ENCODE data around the gene EGFL8. TPM values are rescaled to one million over a fixed set of nuclear protein-coding genes. Genes with fewer than 3 reads are reported as not detected.

EGFL8 gene
- total and polyA plus RNA-seq, 9 of the 15 experiments (the other 6 are each of a cell fraction or from before 2014, with no cell fraction given), result 2.2 to 47.4 (median 14.2) TPM

DNA sequence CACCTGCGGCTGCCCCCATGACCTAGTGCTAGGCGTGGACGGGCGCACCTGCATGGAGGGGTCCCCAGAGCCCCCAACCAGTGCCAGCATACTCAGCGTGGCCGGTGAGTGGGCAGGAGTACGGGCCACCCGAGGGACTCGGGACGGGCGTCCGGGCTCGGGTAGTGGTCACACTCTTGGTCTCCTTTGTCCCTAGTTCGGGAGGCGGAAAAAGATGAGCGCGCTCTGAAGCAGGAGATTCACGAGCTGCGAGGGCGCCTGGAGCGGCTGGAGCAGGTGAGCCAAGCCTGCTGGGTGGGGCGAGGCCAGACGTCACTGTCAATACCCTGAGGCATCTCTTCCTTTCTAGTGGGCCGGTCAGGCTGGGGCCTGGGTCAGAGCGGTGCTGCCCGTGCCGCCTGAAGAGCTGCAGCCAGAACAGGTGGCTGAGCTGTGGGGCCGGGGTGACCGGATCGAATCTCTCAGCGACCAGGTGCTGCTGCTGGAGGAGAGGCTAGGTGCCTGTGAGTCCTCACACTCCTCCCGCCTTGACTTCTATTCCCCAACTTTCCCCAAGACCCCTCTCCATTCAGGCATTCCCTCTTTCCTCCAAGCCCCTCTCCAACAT, 2.9 kb downstream of the EGFL8 start:
- Histone ChIP-seq H3K9ac (ENCODE audit: insufficient read depth in 1 of 2, low read depth in 2 of 2, low read length in 2 of 2) (peak overlapping the region; percentile 53 to 88), H4K20me1 (replicated peaks; ENCODE audit: control insufficient read depth, insufficient read depth, low read length) (no peaks in the 10 kb centered on the region), H3K9me1 (ENCODE audit: control insufficient read depth, insufficient read depth, low read length) (no peaks in the 10 kb centered on the region), H3K4me3 (no peak overlapping the region), H3K4me2 (ENCODE audit: insufficient read depth, low read length) (peak overlapping the region; percentile 65), H2AFZ (ENCODE audit: low read depth, low read length) (no peak overlapping the region), H3K79me2 (ENCODE audit: control insufficient read depth, insufficient read depth, low read length) (peaks cover 3% of the 10 kb centered on the region; the same call in 1 of the 3 replicates), H3K4me1 (replicated peaks in 1 of 2; ENCODE audit: control insufficient read depth in 2 of 2, insufficient read depth in 2 of 2, low read length in 2 of 2) (peaks cover 44 to 51% of the 10 kb centered on the region in 2 experiments), H3K27me3 (ENCODE audit: control insufficient read depth in 2 of 2, insufficient read depth in 2 of 2, low read length in 2 of 2) (no peaks in the 10 kb centered on the region), H3K27ac (ENCODE audit: extremely low read depth, low read depth, low read length) (peak overlapping the region; percentile 83), H3K9me3 (replicated peaks; ENCODE audit: control insufficient read depth, insufficient read depth, low read depth, low read length) (no peaks in the 10 kb centered on the region), H3K36me3 (ENCODE audit: control insufficient read depth, insufficient read depth, low read length) (peaks cover 82% of the 10 kb centered on the region)
- no TSS peak for BruUV-seq (replicated peaks)
- POLR2A ChIA-PET, result interaction anchor here (0.8 to 2.2 kb wide), 8 partner anchors 10 to 74 kb away, joined by 3 to 25 read pairs (median 4); partner anchors contain the start of genes AGPAT1 and FKBPL
- FAIRE-seq (no peak), DNase-seq (ENCODE audit: extremely low read depth in 1 of 4, low spot score in 3 of 4) (no peak), ATAC-seq (peak; percentile 3; the same call in 2 of the 3 replicates)
- 83% methylated on average over 27 of the region's 32 CpGs for WGBS (ENCODE audit: insufficient coverage, low coverage, missing lambda C conversion rate)
- CTCF ChIA-PET (ENCODE audit: low intra/inter-chr PET ratio), result no interaction called here
- intact Hi-C loops (cut with micrococcal nuclease) (loop anchor here (5.0 kb wide), 1 partner anchor 50 kb away; no protein-coding TSS in a partner anchor), in situ Hi-C loops (cut with MboI) (no loop called here)
- TF ChIP-seq, protein P1, sequence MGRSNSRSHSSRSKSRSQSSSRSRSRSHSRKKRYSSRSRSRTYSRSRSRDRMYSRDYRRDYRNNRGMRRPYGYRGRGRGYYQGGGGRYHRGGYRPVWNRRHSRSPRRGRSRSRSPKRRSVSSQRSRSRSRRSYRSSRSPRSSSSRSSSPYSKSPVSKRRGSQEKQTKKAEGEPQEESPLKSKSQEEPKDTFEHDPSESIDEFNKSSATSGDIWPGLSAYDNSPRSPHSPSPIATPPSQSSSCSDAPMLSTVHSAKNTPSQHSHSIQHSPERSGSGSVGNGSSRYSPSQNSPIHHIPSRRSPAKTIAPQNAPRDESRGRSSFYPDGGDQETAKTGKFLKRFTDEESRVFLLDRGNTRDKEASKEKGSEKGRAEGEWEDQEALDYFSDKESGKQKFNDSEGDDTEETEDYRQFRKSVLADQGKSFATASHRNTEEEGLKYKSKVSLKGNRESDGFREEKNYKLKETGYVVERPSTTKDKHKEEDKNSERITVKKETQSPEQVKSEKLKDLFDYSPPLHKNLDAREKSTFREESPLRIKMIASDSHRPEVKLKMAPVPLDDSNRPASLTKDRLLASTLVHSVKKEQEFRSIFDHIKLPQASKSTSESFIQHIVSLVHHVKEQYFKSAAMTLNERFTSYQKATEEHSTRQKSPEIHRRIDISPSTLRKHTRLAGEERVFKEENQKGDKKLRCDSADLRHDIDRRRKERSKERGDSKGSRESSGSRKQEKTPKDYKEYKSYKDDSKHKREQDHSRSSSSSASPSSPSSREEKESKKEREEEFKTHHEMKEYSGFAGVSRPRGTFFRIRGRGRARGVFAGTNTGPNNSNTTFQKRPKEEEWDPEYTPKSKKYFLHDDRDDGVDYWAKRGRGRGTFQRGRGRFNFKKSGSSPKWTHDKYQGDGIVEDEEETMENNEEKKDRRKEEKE (IDR thresholded peaks at IDR 0.05; ENCODE audit: borderline replicate concordance in 1 of 2, control insufficient read depth in 1 of 2, low read depth in 2 of 2, low read length in 1 of 2), result no peak
- no peak for TF ChIP-seq BHLHE40 (IDR thresholded peaks at IDR 0.05; ENCODE audit: low read length)
- peak; percentile 64 for TF ChIP-seq POLR2G (IDR thresholded peaks at IDR 0.05; ENCODE audit: low read depth, low read length)
- TF ChIP-seq CAMTA2 (CRISPR knock-in tag; conservative IDR thresholded peaks at IDR 0.05), result 0 out of 2 replicates have a peak, but pooled peaks have one; percentile 17
- no peak for TF ChIP-seq RAD51 (IDR thresholded peaks at IDR 0.05; ENCODE audit: borderline replicate concordance, low read depth)
- TF ChIP-seq ZNF583 (CRISPR knock-in tag; IDR thresholded peaks at IDR 0.05), result peak; percentile 49; the same call in 1 of the 2 replicates
- TF ChIP-seq, protein P2, sequence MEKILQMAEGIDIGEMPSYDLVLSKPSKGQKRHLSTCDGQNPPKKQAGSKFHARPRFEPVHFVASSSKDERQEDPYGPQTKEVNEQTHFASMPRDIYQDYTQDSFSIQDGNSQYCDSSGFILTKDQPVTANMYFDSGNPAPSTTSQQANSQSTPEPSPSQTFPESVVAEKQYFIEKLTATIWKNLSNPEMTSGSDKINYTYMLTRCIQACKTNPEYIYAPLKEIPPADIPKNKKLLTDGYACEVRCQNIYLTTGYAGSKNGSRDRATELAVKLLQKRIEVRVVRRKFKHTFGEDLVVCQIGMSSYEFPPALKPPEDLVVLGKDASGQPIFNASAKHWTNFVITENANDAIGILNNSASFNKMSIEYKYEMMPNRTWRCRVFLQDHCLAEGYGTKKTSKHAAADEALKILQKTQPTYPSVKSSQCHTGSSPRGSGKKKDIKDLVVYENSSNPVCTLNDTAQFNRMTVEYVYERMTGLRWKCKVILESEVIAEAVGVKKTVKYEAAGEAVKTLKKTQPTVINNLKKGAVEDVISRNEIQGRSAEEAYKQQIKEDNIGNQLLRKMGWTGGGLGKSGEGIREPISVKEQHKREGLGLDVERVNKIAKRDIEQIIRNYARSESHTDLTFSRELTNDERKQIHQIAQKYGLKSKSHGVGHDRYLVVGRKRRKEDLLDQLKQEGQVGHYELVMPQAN (IDR thresholded peaks at IDR 0.05; ENCODE audit: borderline replicate concordance), result 0 out of 2 replicates have a peak, but pooled peaks have one; percentile 39
- TF ChIP-seq, protein P3, sequence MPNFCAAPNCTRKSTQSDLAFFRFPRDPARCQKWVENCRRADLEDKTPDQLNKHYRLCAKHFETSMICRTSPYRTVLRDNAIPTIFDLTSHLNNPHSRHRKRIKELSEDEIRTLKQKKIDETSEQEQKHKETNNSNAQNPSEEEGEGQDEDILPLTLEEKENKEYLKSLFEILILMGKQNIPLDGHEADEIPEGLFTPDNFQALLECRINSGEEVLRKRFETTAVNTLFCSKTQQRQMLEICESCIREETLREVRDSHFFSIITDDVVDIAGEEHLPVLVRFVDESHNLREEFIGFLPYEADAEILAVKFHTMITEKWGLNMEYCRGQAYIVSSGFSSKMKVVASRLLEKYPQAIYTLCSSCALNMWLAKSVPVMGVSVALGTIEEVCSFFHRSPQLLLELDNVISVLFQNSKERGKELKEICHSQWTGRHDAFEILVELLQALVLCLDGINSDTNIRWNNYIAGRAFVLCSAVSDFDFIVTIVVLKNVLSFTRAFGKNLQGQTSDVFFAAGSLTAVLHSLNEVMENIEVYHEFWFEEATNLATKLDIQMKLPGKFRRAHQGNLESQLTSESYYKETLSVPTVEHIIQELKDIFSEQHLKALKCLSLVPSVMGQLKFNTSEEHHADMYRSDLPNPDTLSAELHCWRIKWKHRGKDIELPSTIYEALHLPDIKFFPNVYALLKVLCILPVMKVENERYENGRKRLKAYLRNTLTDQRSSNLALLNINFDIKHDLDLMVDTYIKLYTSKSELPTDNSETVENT (CRISPR knock-in tag; IDR thresholded peaks at IDR 0.05), result no peak
- TF ChIP-seq, protein P4, sequence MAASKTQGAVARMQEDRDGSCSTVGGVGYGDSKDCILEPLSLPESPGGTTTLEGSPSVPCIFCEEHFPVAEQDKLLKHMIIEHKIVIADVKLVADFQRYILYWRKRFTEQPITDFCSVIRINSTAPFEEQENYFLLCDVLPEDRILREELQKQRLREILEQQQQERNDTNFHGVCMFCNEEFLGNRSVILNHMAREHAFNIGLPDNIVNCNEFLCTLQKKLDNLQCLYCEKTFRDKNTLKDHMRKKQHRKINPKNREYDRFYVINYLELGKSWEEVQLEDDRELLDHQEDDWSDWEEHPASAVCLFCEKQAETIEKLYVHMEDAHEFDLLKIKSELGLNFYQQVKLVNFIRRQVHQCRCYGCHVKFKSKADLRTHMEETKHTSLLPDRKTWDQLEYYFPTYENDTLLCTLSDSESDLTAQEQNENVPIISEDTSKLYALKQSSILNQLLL (CRISPR knock-in tag; IDR thresholded peaks at IDR 0.05; ENCODE audit: borderline replicate concordance), result no peak
- peak; percentile 28 for TF ChIP-seq RBM39 (optimal IDR thresholded peaks at IDR 0.05; ENCODE audit: low read depth, low read length)
- TF ChIP-seq POLR2A (conservative IDR thresholded peaks at IDR 0.05), result 0 out of 2 replicates have a peak, but pooled peaks have one; percentile 64
- 0 out of 2 replicates have a peak, but pooled peaks have one; percentile 3 for TF ChIP-seq LCOR (CRISPR knock-in tag; IDR thresholded peaks at IDR 0.05)
- TF ChIP-seq PTRF (tag; IDR thresholded peaks at IDR 0.05), result 0 out of 2 replicates have a peak, but pooled peaks have one; percentile 19

Measured in K562 (cell line).